GM12873 (cell line): ENCODE data around the gene ATP4B.

ENCODE experiments used
- TF ChIP-seq, protein P1 (sequence below): IDR thresholded peaks from 2 replicates; pipeline ENCODE4 v1.5.1; 2012; ENCODE audit warnings: low read depth, mild to moderate bottlenecking, moderate library complexity, low read length, control low read depth; ENCODE audit not compliant: insufficient read depth; ENCODE audit errors: missing control alignments

ATP4B gene

DNA sequence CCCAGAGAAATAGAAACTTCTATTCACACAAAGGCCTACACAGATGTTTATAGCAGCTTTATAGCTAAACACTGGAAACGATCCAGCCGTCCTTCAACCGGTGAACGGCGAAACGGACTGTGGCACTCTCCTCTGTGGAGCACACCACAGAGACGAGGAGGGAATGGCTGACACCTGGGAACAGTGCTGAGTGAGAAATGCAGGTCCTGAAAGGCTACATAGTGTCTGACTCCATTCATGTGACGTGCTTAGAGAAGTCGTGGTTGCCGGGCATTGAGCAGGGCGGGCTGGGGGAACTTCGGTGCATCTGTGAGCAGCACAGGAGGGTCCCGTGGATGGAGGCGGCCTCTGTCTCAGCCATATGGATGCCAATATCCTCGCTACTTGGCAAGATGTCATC is 5.9 kb upstream of the ATP4B start:
- TF ChIP-seq, protein P1, sequence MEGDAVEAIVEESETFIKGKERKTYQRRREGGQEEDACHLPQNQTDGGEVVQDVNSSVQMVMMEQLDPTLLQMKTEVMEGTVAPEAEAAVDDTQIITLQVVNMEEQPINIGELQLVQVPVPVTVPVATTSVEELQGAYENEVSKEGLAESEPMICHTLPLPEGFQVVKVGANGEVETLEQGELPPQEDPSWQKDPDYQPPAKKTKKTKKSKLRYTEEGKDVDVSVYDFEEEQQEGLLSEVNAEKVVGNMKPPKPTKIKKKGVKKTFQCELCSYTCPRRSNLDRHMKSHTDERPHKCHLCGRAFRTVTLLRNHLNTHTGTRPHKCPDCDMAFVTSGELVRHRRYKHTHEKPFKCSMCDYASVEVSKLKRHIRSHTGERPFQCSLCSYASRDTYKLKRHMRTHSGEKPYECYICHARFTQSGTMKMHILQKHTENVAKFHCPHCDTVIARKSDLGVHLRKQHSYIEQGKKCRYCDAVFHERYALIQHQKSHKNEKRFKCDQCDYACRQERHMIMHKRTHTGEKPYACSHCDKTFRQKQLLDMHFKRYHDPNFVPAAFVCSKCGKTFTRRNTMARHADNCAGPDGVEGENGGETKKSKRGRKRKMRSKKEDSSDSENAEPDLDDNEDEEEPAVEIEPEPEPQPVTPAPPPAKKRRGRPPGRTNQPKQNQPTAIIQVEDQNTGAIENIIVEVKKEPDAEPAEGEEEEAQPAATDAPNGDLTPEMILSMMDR = no peak

DNA sequence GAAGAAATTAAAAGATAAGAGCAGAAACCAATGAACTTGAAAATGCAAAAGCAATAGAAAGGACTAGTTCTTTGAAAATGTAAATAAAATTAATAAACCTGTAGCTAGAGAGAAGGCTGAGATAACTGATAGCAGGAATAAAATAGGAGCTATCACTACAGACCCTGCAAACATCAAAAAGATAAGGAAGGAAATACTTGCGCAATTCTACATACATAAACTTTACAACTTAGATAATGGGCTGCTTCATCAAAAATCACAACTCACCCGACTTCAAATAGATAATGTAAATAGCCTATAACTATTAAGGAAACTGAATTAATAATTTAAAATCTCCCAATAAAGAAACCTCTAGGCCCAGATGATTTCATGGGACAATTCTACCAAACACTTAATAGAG is 3.5 kb upstream of the ATP4B start:
- TF ChIP-seq, protein P1 = no peak

DNA sequence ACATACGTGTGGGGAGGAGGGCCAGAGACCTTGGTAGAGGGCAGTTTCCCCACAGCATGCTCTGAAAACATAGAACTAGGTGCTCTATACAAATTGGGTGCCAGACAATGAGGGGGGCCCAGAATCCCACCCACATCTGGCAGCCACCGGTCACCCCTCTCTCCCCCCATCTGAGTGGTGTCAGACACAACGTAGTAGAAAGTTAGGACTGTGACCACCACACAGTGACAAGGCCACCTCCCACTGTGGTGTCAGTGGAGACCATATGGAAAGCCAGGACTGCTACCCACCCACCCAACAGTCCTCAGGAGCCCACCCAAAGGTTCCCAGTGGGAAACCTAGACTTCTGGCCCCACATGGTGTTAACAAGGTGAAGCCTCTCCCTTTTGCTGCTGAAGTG is 2.1 kb upstream of the ATP4B start:
- TF ChIP-seq, protein P1 = no peak

DNA sequence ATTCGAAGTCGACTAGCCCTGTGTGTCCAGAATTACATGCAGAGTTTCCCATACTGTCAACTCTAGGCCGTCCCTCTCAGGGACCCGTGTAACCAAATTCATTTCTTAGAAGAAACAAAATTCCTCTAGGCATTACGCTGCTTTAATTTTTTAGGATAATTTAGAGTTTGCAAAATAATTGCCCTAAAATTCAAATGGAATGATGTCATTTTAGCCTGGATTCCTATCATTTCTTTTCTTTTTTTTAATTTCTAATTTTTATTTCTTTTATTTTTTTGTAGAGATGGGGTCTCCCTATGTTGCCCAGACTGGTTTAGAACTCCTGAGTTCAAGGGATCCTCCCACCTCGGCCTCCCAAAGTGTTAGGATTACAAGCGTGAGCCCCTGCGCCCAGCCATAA is 1.3 kb upstream of the ATP4B start:
- TF ChIP-seq, protein P1 = no peak

DNA sequence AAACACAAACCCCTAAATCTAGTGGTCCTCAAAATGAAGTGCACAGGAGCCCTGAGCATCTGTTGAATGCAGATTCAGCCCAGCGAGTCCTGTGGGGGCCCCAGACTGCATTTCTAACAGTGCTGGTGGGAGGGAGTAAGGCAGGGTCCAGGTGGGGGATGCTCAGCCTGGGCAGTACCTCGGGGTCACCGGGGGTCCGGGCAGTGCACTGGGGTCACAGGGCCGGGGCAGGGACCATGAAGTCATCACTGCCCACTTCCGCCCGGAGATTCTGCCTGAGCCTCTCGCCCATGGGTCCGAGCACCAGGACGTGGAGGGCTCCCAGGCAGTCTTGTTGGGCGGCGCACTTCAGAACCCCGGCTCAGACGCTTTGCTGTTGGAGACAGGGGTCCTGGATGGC is 838 bp upstream of the ATP4B start:
- TF ChIP-seq, protein P1 = no peak

DNA sequence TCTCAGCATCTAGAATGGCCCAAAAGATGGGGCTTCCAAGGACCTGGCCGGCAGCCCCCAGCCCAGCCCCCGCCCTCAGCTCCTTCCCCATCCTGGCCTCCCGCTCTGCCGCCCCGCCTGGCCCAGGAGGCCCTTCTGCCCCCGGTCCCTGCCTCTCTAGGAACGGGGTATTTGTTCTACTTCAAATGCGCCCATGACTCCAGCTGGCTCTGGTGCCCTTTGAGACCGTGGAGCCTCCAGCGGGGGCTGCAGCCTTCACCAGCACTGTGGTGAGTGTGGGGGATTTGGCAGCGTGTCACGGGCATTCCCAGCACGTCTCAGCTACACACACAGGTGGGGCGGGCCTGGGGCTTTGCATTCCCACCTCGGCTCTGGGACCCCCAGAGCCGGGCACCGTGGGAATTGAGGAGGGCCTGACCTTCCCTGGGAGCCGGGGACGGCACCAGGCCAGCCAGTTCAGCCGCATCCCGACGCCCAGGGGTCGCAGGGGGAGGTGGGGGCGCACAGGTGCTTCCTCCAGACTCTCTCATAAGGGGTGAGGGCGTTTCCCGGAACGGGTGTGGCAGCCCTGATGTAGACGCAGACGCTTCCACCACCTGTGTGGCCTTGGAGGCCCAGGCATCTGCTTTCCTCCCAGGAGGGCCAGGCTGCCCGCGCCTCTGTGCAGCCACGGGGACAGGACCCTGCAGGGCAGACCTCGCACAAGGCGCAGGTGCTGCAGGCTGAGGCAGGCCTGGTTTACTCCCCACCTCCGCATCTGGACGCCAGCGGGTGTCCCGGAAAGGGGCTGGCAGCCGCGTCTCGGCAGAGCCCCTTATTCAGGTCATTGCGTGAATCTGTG is 947 bp downstream of the ATP4B start:
- TF ChIP-seq, protein P1 = no peak

DNA sequence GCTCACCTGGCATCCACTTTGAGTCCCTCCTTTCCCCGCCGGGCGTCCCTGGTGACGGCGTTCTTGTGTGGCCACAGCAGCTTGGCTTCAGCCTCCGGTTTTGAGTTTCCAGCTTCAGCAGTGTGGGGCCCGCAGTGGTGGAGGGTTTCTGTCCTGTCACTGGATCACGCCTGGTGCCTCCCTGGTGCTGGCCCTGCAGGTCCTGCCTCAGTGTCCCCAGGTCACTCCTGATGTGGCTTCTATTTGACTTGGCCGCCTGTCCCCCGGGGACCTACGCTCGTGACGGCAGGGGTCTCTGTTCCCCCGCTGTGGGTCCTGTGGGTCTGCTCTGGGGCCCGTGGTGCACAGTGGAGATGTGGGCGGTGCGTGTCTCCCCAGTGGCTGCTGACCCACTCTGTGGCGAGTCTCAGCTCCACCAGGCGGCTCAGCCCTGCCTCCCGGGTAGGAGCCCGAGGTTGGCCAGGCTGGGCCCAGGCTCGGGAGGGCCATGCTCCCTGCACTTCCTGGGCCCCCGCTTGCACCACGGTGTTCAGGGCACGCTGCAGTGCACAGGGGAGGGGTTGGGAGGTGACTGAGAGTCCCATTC is 1.9 kb downstream of the ATP4B start:
- TF ChIP-seq, protein P1 = no peak
